PC-9 (cell line): ENCODE measurements around the gene CST2.

Source experiments
- EZH2 ChIP-seq: fragments of 200-600 bp; sonication (generic); IDR thresholded peaks from 2 replicates; pipeline ENCODE4 v1.8.0; 2017; ENCODE audit warnings: antibody characterized with exemption, low read depth
- TF ChIP-seq, protein P1 (sequence below): fragments of 200-600 bp; sonication (generic); conservative IDR thresholded peaks from 2 replicates; pipeline ENCODE4 v1.6.1; 2017; ENCODE audit warnings: mixed run types, antibody characterized with exemption, mild to moderate bottlenecking, moderate library complexity

DNA sequence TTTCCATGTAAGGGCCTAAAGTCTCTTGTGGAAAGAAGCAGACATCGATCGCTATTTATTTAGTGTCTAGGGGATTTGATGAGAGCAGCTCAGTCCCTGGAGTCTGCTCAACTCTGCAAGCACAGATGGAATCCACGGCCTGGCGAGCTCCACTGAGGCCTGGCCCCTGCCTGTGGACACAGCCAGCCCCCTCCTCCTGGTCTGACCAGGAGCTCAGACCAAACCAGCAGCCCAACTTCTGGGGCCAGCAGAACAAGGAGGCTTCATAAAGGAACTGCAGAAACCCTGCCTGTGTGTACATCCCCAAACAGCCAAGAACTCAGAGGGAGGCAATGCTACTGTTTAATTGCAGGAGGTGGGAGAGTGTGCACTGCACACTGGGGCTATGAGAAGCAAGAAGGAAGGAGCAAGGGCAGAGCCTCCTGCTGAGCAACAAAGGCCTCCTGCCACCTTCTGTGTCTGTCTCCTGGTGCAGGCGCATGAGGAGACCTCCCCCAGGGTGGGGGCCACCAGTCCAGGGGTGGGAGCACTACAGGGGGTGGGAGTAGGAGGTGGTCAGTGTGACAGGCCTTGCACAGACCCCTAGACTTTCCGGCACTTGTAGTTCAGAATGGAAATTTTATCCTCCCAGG lies 49.2 kb upstream of the CST2 start:
- TF ChIP-seq, protein P1, sequence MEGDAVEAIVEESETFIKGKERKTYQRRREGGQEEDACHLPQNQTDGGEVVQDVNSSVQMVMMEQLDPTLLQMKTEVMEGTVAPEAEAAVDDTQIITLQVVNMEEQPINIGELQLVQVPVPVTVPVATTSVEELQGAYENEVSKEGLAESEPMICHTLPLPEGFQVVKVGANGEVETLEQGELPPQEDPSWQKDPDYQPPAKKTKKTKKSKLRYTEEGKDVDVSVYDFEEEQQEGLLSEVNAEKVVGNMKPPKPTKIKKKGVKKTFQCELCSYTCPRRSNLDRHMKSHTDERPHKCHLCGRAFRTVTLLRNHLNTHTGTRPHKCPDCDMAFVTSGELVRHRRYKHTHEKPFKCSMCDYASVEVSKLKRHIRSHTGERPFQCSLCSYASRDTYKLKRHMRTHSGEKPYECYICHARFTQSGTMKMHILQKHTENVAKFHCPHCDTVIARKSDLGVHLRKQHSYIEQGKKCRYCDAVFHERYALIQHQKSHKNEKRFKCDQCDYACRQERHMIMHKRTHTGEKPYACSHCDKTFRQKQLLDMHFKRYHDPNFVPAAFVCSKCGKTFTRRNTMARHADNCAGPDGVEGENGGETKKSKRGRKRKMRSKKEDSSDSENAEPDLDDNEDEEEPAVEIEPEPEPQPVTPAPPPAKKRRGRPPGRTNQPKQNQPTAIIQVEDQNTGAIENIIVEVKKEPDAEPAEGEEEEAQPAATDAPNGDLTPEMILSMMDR = no peak
- no peak for TF ChIP-seq EZH2
